Right lobe of liver (tissue), 6 donors: ENCODE results near the gene LAG3. TPM values are rescaled to one million over a fixed set of nuclear protein-coding genes. Genes with fewer than 3 reads are reported as not detected.

Experiments used
- ATAC-seq, 4 donors: fragments of 200-7000 bp; cut with Tn5 transposase; one replicate each; pipeline ENCODE4 v1.9.1; 2020; ENCODE audit warnings: mild to moderate bottlenecking in 4 of 4, moderate library complexity in 4 of 4
- DNase-seq, 3 donors: peaks; one replicate each; pipeline ENCODE4 v3.0.0-alpha.2; 2020
- H3K27ac ChIP-seq, 3 donors: fragments of 200-600 bp; one replicate each; pipeline ENCODE4 v1.8.0; 2022
- H3K27me3 ChIP-seq, 2 donors: fragments of 200-600 bp; one replicate each; pipeline ENCODE4 v1.8.0; 2022
- H3K36me3 ChIP-seq, 4 donors: fragments of 200-600 bp; sonication (generic) in 1 of 4; one replicate each; pipeline versions ENCODE4 v1.5.1 to v1.8.0; 2017 to 2022; ENCODE audit warnings: control low read depth in 1 of 4
- H3K4me1 ChIP-seq, 4 donors: fragments of 200-600 bp; sonication (generic) in 1 of 4; one replicate each; pipeline versions ENCODE4 v1.5.1 to v1.8.0; 2017 to 2022; ENCODE audit warnings: control low read depth in 1 of 4
- H3K4me3 ChIP-seq, 3 donors: fragments of 200-600 bp; one replicate each; pipeline ENCODE4 v1.8.0; 2022
- H3K9me3 ChIP-seq, 4 donors: fragments of 200-600 bp; sonication (generic) in 1 of 4; one replicate each; pipeline versions ENCODE4 v1.5.1 to v1.8.0; 2017 to 2022; ENCODE audit warnings: control low read depth in 1 of 4
- POLR2A ChIP-seq: fragments of 450-650 bp; IDR thresholded peaks from one replicate; pipeline ENCODE4 v1.6.1; 2017; ENCODE audit warnings: antibody characterized with exemption, mild to moderate bottlenecking
- WGBS: methylation state at CpG from one replicate; pipeline ENCODE4 v1.1.6; 2018; ENCODE audit warnings: low coverage, low lambda C conversion rate; ENCODE audit not compliant: insufficient coverage; ENCODE audit errors: missing lambda C conversion rate; 5-methylcytosine and 5-hydroxymethylcytosine counted together
- intact Hi-C, 2 donors: fragments of 100-400 bp; cut with DNase I; formaldehyde crosslinking; loops; one replicate each; pipeline versions ENCODE4 v1.11.2 to v1.14.1; 2022
- total RNA-seq, 6 experiments: library from RNA; depleted of rRNA in 2 of 6; stranded (reverse); fragments of >200 nt in 2 of 6; fragmentation: NEBNext Ultra II Directional in 3 of 6; extraction: Animal tissue kit (Norgen Biotek cat#: 25700) in 3 of 6; gene quantifications; one replicate each; pipeline versions ENCODE4 v1.1.0 to v1.2.4, GENCODE V29; 2016 to 2023
- TF ChIP-seq, protein P1 (sequence below), 4 donors: fragments of 200-600 bp in 3 of 4; fragments of 450-650 bp in 1 of 4; IDR thresholded peaks; one replicate each; pipeline versions ENCODE4 v1.5.1 to v1.8.0; 2016 to 2022; ENCODE audit warnings: antibody characterized with exemption in 4 of 4, mild to moderate bottlenecking in 2 of 4
- donor health status: DM: no; HTN: yes; CAD: no.
- donor health status: DM: no; HTN: no; CAD: no.
- donor health status: DM: no; HTN: no; CAD: no.
- donor health status: DM: no; HTN: yes; CAD: no.
- donor health status: DM: no; HTN: yes; CAD: no.

Gene LAG3
- total RNA-seq, 6 experiments from 2014 or later: 0.18 to 2.3 (median 1.4) TPM

GRCh38 chr12:6766651-6767349 lies 5.5 kb upstream of the LAG3 start:
- WGBS: 0% methylated on average over 14 of the region's 88 CpGs
- TF ChIP-seq, protein P1, sequence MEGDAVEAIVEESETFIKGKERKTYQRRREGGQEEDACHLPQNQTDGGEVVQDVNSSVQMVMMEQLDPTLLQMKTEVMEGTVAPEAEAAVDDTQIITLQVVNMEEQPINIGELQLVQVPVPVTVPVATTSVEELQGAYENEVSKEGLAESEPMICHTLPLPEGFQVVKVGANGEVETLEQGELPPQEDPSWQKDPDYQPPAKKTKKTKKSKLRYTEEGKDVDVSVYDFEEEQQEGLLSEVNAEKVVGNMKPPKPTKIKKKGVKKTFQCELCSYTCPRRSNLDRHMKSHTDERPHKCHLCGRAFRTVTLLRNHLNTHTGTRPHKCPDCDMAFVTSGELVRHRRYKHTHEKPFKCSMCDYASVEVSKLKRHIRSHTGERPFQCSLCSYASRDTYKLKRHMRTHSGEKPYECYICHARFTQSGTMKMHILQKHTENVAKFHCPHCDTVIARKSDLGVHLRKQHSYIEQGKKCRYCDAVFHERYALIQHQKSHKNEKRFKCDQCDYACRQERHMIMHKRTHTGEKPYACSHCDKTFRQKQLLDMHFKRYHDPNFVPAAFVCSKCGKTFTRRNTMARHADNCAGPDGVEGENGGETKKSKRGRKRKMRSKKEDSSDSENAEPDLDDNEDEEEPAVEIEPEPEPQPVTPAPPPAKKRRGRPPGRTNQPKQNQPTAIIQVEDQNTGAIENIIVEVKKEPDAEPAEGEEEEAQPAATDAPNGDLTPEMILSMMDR (IDR thresholded peaks at IDR 0.05): peak; percentile 57 to 80 (median 66)
- no peak for TF ChIP-seq POLR2A
- H3K9me3 ChIP-seq: no peaks in the 10 kb centered on the region
- H3K27me3 ChIP-seq: no peaks in the 10 kb centered on the region
- intact Hi-C loops: no loop called here
- H3K27ac ChIP-seq: peak overlapping the region; percentile 76 to 93 (median 77)
- ATAC-seq (peak; percentile 35 to 49 (median 46)), DNase-seq (peak; percentile 82 to 88 (median 85))
- peaks cover 0 to 17% (median 5%) of the 10 kb centered on the region in 4 donors for H3K36me3 ChIP-seq
- H3K4me3 ChIP-seq: peak overlapping the region; percentile 79 to 93 (median 85)
- H3K4me1 ChIP-seq: peaks cover 0 to 54% (median 10%) of the 10 kb centered on the region in 4 donors

DNA sequence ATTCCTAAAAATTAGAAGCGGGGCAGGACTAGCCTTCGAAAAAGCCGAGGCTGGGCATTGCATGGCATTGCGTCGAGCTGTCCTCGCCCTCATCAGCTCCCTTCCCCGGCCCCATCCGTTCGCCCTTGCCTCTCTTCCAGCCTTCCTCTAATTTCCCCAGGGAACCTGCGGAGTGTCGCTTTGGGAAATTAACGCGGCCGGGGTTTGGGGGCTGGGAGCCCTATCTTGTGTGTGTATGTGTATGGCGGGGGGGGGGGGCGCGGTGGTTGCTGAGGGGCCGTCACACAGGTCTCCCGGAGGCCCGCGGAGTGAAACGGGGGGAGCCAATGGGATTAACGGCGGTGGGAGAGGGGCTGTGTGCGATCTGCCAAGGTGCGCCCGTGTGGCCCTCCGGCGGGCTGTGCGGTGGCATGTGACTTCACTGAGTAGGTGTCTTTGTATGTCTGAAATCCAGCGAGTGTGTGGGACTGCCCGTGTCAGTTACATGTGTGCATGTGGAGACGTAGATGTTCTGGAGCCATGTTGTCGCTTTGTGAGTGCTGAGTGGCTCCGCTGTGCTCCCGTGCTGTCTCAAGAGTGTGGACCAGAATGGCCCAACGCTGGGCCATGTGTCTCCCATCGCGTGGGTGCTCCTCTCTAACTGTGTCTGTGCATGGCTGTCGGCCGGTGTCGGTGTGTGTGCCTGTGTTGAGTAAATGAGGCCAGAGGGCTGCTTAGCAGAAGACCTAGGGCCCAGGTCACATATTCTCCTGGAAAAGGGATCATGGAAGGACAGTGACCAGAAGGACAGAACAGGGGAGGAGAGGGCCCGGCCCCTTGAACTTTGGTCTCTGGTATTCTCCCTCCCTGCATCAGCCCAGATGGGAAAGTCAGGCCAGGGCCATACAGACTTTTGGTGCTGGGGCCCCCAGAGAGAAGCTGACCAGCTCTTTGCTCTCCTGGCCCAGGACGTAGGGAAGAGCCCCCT lies 4.7 kb upstream of the LAG3 start:
- intact Hi-C loops: no loop called here
- TF ChIP-seq, protein P1 (IDR thresholded peaks at IDR 0.05): no peak
- peak; percentile 77 for TF ChIP-seq POLR2A
- Histone ChIP-seq H3K4me3 (peak overlapping the region; percentile 79 to 93 (median 85)), H3K4me1 (peaks cover 0 to 55% (median 10%) of the 10 kb centered on the region in 4 donors), H3K9me3 (no peaks in the 10 kb centered on the region), H3K27ac (peak overlapping the region; percentile 76 to 93 (median 77)), H3K27me3 (no peaks in the 10 kb centered on the region), H3K36me3 (peaks cover 0 to 17% (median 5%) of the 10 kb centered on the region in 4 donors)
- DNase-seq (peak; percentile 62 to 87 (median 86)), ATAC-seq (peak; percentile 30 to 52 (median 39))
- WGBS: 6% methylated on average over 21 of the region's 44 CpGs

- peaks cover 0 to 17% (median 5%) of the 10 kb centered on the region in 4 donors for H3K36me3 ChIP-seq
- ATAC-seq (no peak), DNase-seq (no peak)
- H3K27ac ChIP-seq: peak overlapping the region; percentile 76 to 93 (median 77)
- H3K27me3 ChIP-seq: no peaks in the 10 kb centered on the region
- intact Hi-C loops: no loop called here
- H3K4me3 ChIP-seq: peak overlapping the region; percentile 79 to 93 (median 85)
- H3K9me3 ChIP-seq: no peaks in the 10 kb centered on the region
- peaks cover 0 to 51% (median 8%) of the 10 kb centered on the region in 4 donors for H3K4me1 ChIP-seq
- WGBS: 11% methylated on average over 3 of the region's 6 CpGs
- TF ChIP-seq POLR2A: no peak
- TF ChIP-seq, protein P1 (IDR thresholded peaks at IDR 0.05): no peak
Observed at GRCh38 chr12:6768437-6768914, 3.8 kb upstream of the LAG3 start.

DNA sequence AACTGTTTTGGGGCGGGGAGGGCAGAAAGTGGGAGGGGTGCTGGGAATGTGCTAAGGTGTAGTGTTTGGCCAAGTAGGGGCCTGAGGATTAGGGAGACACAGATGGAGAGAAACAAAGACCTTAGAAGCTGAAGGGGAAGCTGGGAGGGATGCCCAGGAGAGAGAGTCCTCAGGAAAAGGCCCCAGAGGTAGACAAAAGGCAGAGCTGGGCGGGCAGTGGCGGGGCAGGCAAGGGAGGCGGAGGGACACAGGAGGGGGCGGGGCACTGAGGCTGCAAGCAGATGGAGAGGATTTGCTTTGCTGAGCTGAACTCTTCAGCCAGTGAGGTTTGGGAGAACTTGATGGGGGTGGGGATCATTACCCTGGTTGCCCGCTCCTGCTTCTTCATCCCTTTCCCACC lies 3.3 kb upstream of the LAG3 start:
- Histone ChIP-seq H3K9me3 (no peaks in the 10 kb centered on the region), H3K36me3 (peaks cover 0 to 17% (median 5%) of the 10 kb centered on the region in 4 donors), H3K4me1 (peaks cover 0 to 48% (median 6%) of the 10 kb centered on the region in 4 donors), H3K4me3 (peak overlapping the region in 2 of 3 donors; percentile 85 to 93), H3K27me3 (no peaks in the 10 kb centered on the region), H3K27ac (peak overlapping the region in 1 of 3 donors; percentile 93)
- TF ChIP-seq, protein P1 (IDR thresholded peaks at IDR 0.05): no peak
- no peak for TF ChIP-seq POLR2A
- DNase-seq (peak; percentile 61 to 71 (median 66)), ATAC-seq (no peak)
- WGBS: 57% methylated on average over 4 of the region's 6 CpGs
- intact Hi-C loops: no loop called here
